Urinary bladder (tissue), 2 donors: Measurements from ENCODE around the gene SLC41A3. TPM values are rescaled to one million over a fixed set of nuclear protein-coding genes. Genes with fewer than 3 reads are reported as not detected.

Source experiments
- polyA plus RNA-seq: library from polyadenylated mRNA; stranded (reverse); fragments of 200-250 nt; gene quantifications from one replicate; pipeline ENCODE4 v1.2.3, GENCODE V29; 2013
- small RNA-seq: library from RNA; depleted of rRNA; stranded (forward); fragments of <200 nt; gene quantifications from one replicate; pipeline ENCODE3, GENCODE V24; 2014
- total RNA-seq: library from RNA; depleted of rRNA; stranded (reverse); fragments of >200 nt; gene quantifications from one replicate; pipeline ENCODE4 v1.2.3, GENCODE V29; 2014
- donor health status: healthy.

Gene SLC41A3
- total and polyA plus RNA-seq, 2 donors, result 36.3 to 57.1 TPM

Small RNA genes within 50 kb of the gene (small RNA-seq; reads per million reads assigned to genes)
- not detected for gene AC092903.1

Other genes with a start within 250 kb of the SLC41A3 start
- gene ROPN1B, start 114.9 kb downstream of the SLC41A3 start, total RNA-seq, result 0.26 TPM
- gene ROPN1B, start 114.9 kb downstream of the SLC41A3 start, polyA plus RNA-seq, result 0.16 TPM
- 11.5 TPM for gene ALDH1L1, start 96.5 kb upstream of the SLC41A3 start, total RNA-seq
- gene ALDH1L1, start 96.5 kb upstream of the SLC41A3 start, polyA plus RNA-seq, result 24.0 TPM